GM12878 (cell line): ENCODE data around the gene GSK3A. TPM values are rescaled to one million over a fixed set of nuclear protein-coding genes. Genes with fewer than 3 reads are reported as not detected.

Source experiments
- ATAC-seq: fragments of 200-7000 bp; cut with Tn5 transposase; 3 replicates; pipeline ENCODE4 v1.9.1; 2020; ENCODE audit warnings: mild to moderate bottlenecking, moderate library complexity
- BruUV-seq: library from RNA; stranded (reverse); fragments of 400-500 nt; replicated peaks from 2 replicates; lab custom pipeline; 2021; lab: Mats Ljungman, UMichigan
- CTCF ChIA-PET: fragments of 300-600 bp; sonication (Branson Sonifier 250); formaldehyde crosslinking; extraction: SDS; loops from one replicate; lab custom pipeline; 2021; ENCODE audit warnings: inconsistent platforms; lab: Yijun Ruan, JAX
- POLR2A ChIA-PET: fragments of 350-600 bp; formaldehyde crosslinking; extraction: SDS; loops from one replicate; lab custom pipeline; 2021; ENCODE audit warnings: inconsistent platforms; lab: Charles Lee
- RAD21 ChIA-PET: fragments of 300-600 bp; sonication (Branson Sonifier 250); formaldehyde crosslinking; loops from one replicate; lab custom pipeline; 2023; ENCODE audit warnings: antibody characterized with exemption; ENCODE audit not compliant: unreplicated experiment; lab: Charles Lee
- SMC1A ChIA-PET: fragments of 300-600 bp; sonication (Branson Sonifier 250); formaldehyde crosslinking; loops from one replicate; lab custom pipeline; 2023; ENCODE audit not compliant: unreplicated experiment, uncharacterized antibody; lab: Charles Lee
- DNase-seq: peaks from one replicate; pipeline ENCODE4 v3.0.0-alpha.2; 2011; ENCODE audit warnings: low read depth, low spot score
- FAIRE-seq: peaks from 3 replicates; lab custom pipeline; 2011; peaks lifted over from hg19 to GRCh38; lab: Jason Lieb, UNC
- H2AFZ ChIP-seq: 2 replicates; pipeline ENCODE4 v1.6.0; 2011; ENCODE audit warnings: low read depth, low read length, control low read depth; ENCODE audit not compliant: control insufficient read depth
- H3K27ac ChIP-seq: 2 replicates; pipeline ENCODE4 v1.5.1; 2011; ENCODE audit warnings: control low read depth; ENCODE audit not compliant: control insufficient read depth, insufficient read depth
- H3K27me3 ChIP-seq, 2 experiments: replicated peaks in 1 of 2; 2 replicates each; pipeline versions ENCODE4 v1.6.0 to v1.6.1; 2011; ENCODE audit warnings: low read length in 1 of 2; ENCODE audit not compliant: control insufficient read depth in 2 of 2, insufficient read depth in 2 of 2
- H3K36me3 ChIP-seq, 2 experiments: 2 replicates each; pipeline ENCODE4 v1.5.1; 2011; ENCODE audit warnings: low read length in 1 of 2; ENCODE audit not compliant: control insufficient read depth in 2 of 2, insufficient read depth in 2 of 2
- H3K4me1 ChIP-seq: 2 replicates; pipeline ENCODE4 v1.6.1; 2011; ENCODE audit warnings: mild to moderate bottlenecking, low read length, moderate library complexity, mixed read lengths; ENCODE audit not compliant: control insufficient read depth, insufficient read depth
- H3K4me2 ChIP-seq: 2 replicates; pipeline ENCODE4 v1.6.0; 2011; ENCODE audit warnings: control low read depth; ENCODE audit not compliant: control insufficient read depth, insufficient read depth
- H3K4me3 ChIP-seq: fragments of 200-600 bp; sonication (generic); 2 replicates; pipeline ENCODE4 v1.5.1; 2016
- H3K79me2 ChIP-seq: 2 replicates; pipeline ENCODE4 v1.6.0; 2011; ENCODE audit warnings: low read length; ENCODE audit not compliant: control insufficient read depth, insufficient read depth
- H3K9ac ChIP-seq: 2 replicates; pipeline ENCODE4 v1.8.0; 2011; ENCODE audit warnings: low read length, control low read depth, mixed read lengths; ENCODE audit not compliant: control insufficient read depth, insufficient read depth
- H3K9me3 ChIP-seq: replicated peaks from 3 replicates; pipeline ENCODE4 v1.5.1; 2011; ENCODE audit warnings: mild to moderate bottlenecking, low read length; ENCODE audit not compliant: control insufficient read depth, insufficient read depth
- H4K20me1 ChIP-seq: 2 replicates; pipeline ENCODE4 v1.6.0; 2011; ENCODE audit not compliant: control insufficient read depth, insufficient read depth
- BCL11A ChIP-seq: IDR thresholded peaks from 2 replicates; pipeline ENCODE4 v1.6.1; 2011; ENCODE audit warnings: low read depth, low read length
- CHD4 ChIP-seq: fragments of 200-600 bp; sonication (generic); IDR thresholded peaks from 2 replicates; pipeline ENCODE4 v1.6.1; 2016; ENCODE audit warnings: mild to moderate bottlenecking
- JUNB ChIP-seq: IDR thresholded peaks from 2 replicates; pipeline ENCODE4 v1.6.1; 2016; ENCODE audit warnings: antibody characterized with exemption, mild to moderate bottlenecking
- JUND ChIP-seq: IDR thresholded peaks from 2 replicates; pipeline ENCODE4 v1.6.1; 2012; ENCODE audit warnings: low read depth, mild to moderate bottlenecking, low read length, improper control_type of control experiment, moderate library complexity
- NR2F1 ChIP-seq: fragments of 450-650 bp; conservative IDR thresholded peaks from 2 replicates; pipeline ENCODE4 v1.6.1; 2017; ENCODE audit warnings: mild to moderate bottlenecking
- POLR2AphosphoS2 ChIP-seq: IDR thresholded peaks from 2 replicates; pipeline ENCODE4 v1.6.1; 2011; ENCODE audit warnings: low read depth, mild to moderate bottlenecking, low read length, improper control_type of control experiment, moderate library complexity
- RBBP5 ChIP-seq: fragments of 200-600 bp; sonication (generic); conservative IDR thresholded peaks from 2 replicates; pipeline ENCODE4 v1.6.1; 2016
- TBL1XR1 ChIP-seq: IDR thresholded peaks from 2 replicates; pipeline ENCODE4 v1.6.1; 2012; ENCODE audit warnings: low read depth, low read length, improper control_type of control experiment
- YY1 ChIP-seq: IDR thresholded peaks from 2 replicates; pipeline ENCODE4 v1.6.1; 2011; ENCODE audit warnings: low read depth, mild to moderate bottlenecking, low read length
- ZNF24 ChIP-seq: fragments of 450-650 bp; IDR thresholded peaks from 2 replicates; pipeline ENCODE4 v1.6.1; 2017; ENCODE audit warnings: antibody characterized with exemption, mild to moderate bottlenecking
- WGBS: methylation state at CpG from one replicate; pipeline ENCODE4 v1.1.6; 2016; ENCODE audit warnings: low lambda C conversion rate; ENCODE audit not compliant: insufficient replicate concordance, insufficient coverage; ENCODE audit errors: missing lambda C conversion rate; 5-methylcytosine and 5-hydroxymethylcytosine counted together
- in situ Hi-C: fragments of 300-500 bp; cut with MboI; formaldehyde crosslinking; loops from 9 replicates; pipeline ENCODE4 v1.14.3; 2018; ENCODE audit warnings: mixed read lengths
- intact Hi-C: fragments of 100-400 bp; cut with micrococcal nuclease; formaldehyde crosslinking; loops from one replicate; pipeline ENCODE4 v1.14.2; 2022; ENCODE audit not compliant: unreplicated experiment
- polyA plus RNA-seq, 11 experiments: library from polyadenylated mRNA; depleted of rRNA in 4 of 11; unstranded in 6 of 11; stranded (reverse) in 5 of 11; fragments of >200 nt; fragmentation: Nextera tagmentation in 4 of 11; fragmentation: Illumina TruSeq in 1 of 11; extraction: Ambion mirVana in 4 of 11; extraction: Trizol in 1 of 11; gene quantifications; 1 replicate in 1 of 11; 2 replicates in 10 of 11; pipeline versions ENCODE4 v1.2.1 to v1.2.3, GENCODE V29; 2011 to 2016; ENCODE audit warnings: inconsistent platforms in 2 of 11, missing spikeins in 2 of 11, low read depth in 1 of 11
- total RNA-seq, 4 experiments: library from RNA; depleted of rRNA in 3 of 4; stranded (reverse); fragments of >200 nt in 3 of 4; fragmentation: Illumina TruSeq in 1 of 4; extraction: Trizol in 1 of 4; gene quantifications; 2 replicates each; pipeline versions ENCODE4 v1.2.1 to v1.2.3, GENCODE V29; 2013 to 2021
- TF ChIP-seq, protein P1 (sequence below): IDR thresholded peaks from 2 replicates; pipeline ENCODE4 v1.6.1; 2011; ENCODE audit warnings: mild to moderate bottlenecking, low read depth, low read length, moderate library complexity; ENCODE audit not compliant: insufficient replicate concordance
- TF ChIP-seq, protein P2 (sequence below): fragments of 450-650 bp; IDR thresholded peaks from 2 replicates; pipeline ENCODE4 v1.6.1; 2016; ENCODE audit warnings: mild to moderate bottlenecking
- TF ChIP-seq, protein P3 (sequence below): IDR thresholded peaks from 2 replicates; pipeline ENCODE4 v1.6.1; 2011; ENCODE audit warnings: borderline replicate concordance, low read depth, mild to moderate bottlenecking, moderate library complexity, low read length; ENCODE audit not compliant: insufficient read depth, poor library complexity, severe bottlenecking
- TF ChIP-seq, protein P4 (sequence below): fragments of 450-650 bp; IDR thresholded peaks from 2 replicates; pipeline ENCODE4 v1.6.1; 2016; ENCODE audit warnings: mild to moderate bottlenecking

The GSK3A gene
- total and polyA plus RNA-seq, 10 of the 15 experiments (the other 5 are each of a cell fraction or from before 2014, with no cell fraction given), result 1.00 to 47.9 (median 15.2) TPM

DNA sequence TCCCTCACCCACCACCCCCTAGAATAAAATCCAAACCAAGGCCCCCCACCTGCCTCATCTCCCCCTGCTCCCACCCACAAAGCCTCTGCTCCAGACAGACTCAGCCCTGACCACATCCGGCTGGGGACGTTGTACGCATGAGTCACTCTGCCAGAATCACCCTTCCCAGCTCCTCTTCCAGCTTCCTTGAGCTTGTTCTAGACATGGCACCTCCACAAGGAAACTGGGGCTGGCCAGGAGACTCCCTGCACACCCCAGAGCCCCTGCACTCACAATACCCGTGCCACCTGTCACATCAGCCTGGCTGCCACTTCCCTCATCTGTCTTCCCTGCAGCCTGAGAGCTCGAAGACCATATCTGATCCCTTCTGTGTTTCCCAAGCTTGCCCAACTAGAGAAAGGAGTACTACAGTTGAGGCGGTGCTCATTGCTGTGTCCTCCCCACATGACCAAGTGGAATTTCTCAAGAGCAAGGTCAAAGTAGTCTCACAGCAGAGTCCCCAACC is 34.6 kb downstream of the GSK3A start (continued):
- no peak for TF ChIP-seq BCL11A
- TF ChIP-seq, protein P1, sequence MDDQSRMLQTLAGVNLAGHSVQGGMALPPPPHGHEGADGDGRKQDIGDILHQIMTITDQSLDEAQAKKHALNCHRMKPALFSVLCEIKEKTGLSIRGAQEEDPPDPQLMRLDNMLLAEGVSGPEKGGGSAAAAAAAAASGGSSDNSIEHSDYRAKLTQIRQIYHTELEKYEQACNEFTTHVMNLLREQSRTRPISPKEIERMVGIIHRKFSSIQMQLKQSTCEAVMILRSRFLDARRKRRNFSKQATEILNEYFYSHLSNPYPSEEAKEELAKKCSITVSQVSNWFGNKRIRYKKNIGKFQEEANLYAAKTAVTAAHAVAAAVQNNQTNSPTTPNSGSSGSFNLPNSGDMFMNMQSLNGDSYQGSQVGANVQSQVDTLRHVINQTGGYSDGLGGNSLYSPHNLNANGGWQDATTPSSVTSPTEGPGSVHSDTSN, result no peak
- TF ChIP-seq JUNB, result no peak
- no peak for TF ChIP-seq CHD4
- TF ChIP-seq RBBP5, result no peak
- TF ChIP-seq TBL1XR1, result no peak
- TF ChIP-seq, all 136 proteins: peak for 0

DNA sequence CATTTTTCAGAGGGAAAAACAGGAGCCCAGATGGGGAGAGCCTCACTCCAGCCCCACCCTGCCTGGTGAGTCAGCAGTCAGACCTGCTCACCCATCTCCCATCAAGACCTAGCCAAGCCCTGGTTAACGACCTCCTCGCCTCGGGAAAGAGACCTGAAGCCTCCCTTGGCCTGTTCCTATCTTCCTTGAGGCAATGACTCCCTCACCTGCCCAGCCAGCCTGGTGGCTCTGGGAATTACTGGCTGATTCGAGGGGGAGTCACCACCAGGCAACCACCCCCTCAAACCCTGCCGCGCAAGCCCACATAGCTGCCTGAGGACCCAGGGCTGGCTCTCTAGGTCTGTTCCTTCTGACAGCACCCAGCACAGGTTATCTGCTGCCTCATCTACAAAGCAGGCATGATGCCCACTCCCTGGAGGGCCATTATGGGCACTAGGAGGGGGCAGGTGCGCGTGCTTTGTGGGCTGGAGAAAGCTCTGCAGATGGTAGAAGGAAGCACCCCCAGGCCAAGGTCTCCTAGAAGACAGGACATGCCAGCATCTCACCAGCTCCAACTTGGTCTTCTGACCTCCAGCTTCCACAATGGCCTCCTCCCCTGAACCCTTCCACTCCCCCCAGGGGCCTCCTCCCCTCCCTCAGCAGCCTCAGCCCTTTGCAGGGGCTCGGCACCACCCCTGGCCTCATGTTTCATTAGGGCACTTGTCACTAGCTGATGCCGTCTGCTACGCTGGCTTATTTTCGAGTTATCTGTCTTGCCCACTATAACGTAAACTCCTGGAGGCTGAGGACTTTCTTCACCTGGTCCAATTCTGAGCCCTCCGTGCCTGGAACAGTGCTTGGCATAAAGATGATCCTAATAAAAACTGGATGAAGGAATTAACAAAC is 35.3 kb downstream of the GSK3A start:
- Histone ChIP-seq H2AFZ (no peak overlapping the region), H3K36me3 (peaks cover 29 to 32% of the 10 kb centered on the region in 2 experiments), H3K79me2 (peaks cover 3% of the 10 kb centered on the region), H3K9me3 (no peaks in the 10 kb centered on the region), H3K27me3 (no peaks in the 10 kb centered on the region), H3K4me1 (peaks cover 11% of the 10 kb centered on the region), H4K20me1 (no peaks in the 10 kb centered on the region), H3K4me2 (no peak overlapping the region), H3K27ac (no peak overlapping the region), H3K4me3 (no peak overlapping the region), H3K9ac (no peak overlapping the region)
- ChIA-PET POLR2A (interaction anchor here (1.3 kb wide), 1 partner anchor 12 kb away, joined by 3 read pairs; no protein-coding TSS in a partner anchor), SMC1A (interaction anchor here (1.1 kb wide), 1 partner anchor 8 kb away, joined by 4 read pairs; no protein-coding TSS in a partner anchor), CTCF (no interaction called here), RAD21 (interaction anchor here (1.3 kb wide), 1 partner anchor 13 kb away, joined by 3 read pairs; the partner anchor contains the start of gene ZNF526)
- in situ Hi-C loops, result no loop called here
- DNase-seq, result no peak
- no TSS peak for BruUV-seq
- no peak for ATAC-seq
- intact Hi-C loops, result no loop called here
- FAIRE-seq, result no peak
- 90% methylated on average over 14 of the region's 14 CpGs for WGBS
- no peak for TF ChIP-seq ZNF24
- TF ChIP-seq POLR2AphosphoS2, result no peak
- TF ChIP-seq YY1, result no peak
- no peak for TF ChIP-seq NR2F1
- TF ChIP-seq, protein P2, sequence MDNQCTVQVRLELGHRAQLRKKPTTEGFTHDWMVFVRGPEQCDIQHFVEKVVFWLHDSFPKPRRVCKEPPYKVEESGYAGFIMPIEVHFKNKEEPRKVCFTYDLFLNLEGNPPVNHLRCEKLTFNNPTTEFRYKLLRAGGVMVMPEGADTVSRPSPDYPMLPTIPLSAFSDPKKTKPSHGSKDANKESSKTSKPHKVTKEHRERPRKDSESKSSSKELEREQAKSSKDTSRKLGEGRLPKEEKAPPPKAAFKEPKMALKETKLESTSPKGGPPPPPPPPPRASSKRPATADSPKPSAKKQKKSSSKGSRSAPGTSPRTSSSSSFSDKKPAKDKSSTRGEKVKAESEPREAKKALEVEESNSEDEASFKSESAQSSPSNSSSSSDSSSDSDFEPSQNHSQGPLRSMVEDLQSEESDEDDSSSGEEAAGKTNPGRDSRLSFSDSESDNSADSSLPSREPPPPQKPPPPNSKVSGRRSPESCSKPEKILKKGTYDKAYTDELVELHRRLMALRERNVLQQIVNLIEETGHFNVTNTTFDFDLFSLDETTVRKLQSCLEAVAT, result no peak
- TF ChIP-seq, protein P3, sequence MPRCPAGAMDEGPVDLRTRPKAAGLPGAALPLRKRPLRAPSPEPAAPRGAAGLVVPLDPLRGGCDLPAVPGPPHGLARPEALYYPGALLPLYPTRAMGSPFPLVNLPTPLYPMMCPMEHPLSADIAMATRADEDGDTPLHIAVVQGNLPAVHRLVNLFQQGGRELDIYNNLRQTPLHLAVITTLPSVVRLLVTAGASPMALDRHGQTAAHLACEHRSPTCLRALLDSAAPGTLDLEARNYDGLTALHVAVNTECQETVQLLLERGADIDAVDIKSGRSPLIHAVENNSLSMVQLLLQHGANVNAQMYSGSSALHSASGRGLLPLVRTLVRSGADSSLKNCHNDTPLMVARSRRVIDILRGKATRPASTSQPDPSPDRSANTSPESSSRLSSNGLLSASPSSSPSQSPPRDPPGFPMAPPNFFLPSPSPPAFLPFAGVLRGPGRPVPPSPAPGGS, result no peak
- TF ChIP-seq JUND, result no peak
- TF ChIP-seq, protein P4, sequence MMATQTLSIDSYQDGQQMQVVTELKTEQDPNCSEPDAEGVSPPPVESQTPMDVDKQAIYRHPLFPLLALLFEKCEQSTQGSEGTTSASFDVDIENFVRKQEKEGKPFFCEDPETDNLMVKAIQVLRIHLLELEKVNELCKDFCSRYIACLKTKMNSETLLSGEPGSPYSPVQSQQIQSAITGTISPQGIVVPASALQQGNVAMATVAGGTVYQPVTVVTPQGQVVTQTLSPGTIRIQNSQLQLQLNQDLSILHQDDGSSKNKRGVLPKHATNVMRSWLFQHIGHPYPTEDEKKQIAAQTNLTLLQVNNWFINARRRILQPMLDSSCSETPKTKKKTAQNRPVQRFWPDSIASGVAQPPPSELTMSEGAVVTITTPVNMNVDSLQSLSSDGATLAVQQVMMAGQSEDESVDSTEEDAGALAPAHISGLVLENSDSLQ, result no peak
